D721Med (cell line): ENCODE data around the gene TENT4A.

Experiments
- DNase-seq: peaks from one replicate; pipeline ENCODE4 v3.0.0; 2011; ENCODE audit warnings: low spot score; ENCODE audit not compliant: insufficient read length
- FAIRE-seq: peaks from 2 replicates; lab custom pipeline; 2011; peaks lifted over from hg19 to GRCh38; lab: Jason Lieb, UNC
- CTCF ChIP-seq: IDR thresholded peaks from 2 replicates; pipeline ENCODE4 v1.5.1; 2012; ENCODE audit warnings: mild to moderate bottlenecking, control low read depth; ENCODE audit not compliant: insufficient read depth; ENCODE audit errors: missing control alignments

The TENT4A gene

GRCh38 chr5:6674886-6675285 is 38.3 kb upstream of the TENT4A start:
- FAIRE-seq (no peak), DNase-seq (no peak)
- TF ChIP-seq CTCF = no peak

- TF ChIP-seq CTCF = no peak
- FAIRE-seq (no peak), DNase-seq (no peak)
These were observed 37.3 kb upstream of the TENT4A start for GRCh38 chr5:6675784-6676491.

GRCh38 chr5:6676702-6677101 is 36.5 kb upstream of the TENT4A start:
- TF ChIP-seq CTCF = no peak
- DNase-seq = no peak

GRCh38 chr5:6678385-6678784 is 34.8 kb upstream of the TENT4A start:
- DNase-seq = no peak
- TF ChIP-seq CTCF = no peak

More at GRCh38 chr5:6676702-6677101, 36.5 kb upstream of the TENT4A start:
- no peak for FAIRE-seq

GRCh38 chr5:6680922-6681321 is 32.3 kb upstream of the TENT4A start:
- no peak for FAIRE-seq
- TF ChIP-seq CTCF = no peak
- DNase-seq = no peak

More at GRCh38 chr5:6678385-6678784, 34.8 kb upstream of the TENT4A start:
- no peak for FAIRE-seq

GRCh38 chr5:6681682-6682081 is 31.6 kb upstream of the TENT4A start:
- no peak for TF ChIP-seq CTCF
- FAIRE-seq (no peak), DNase-seq (no peak)

- TF ChIP-seq CTCF = no peak
- no peak for DNase-seq
- FAIRE-seq = no peak
These were observed 31.0 kb upstream of the TENT4A start for GRCh38 chr5:6682239-6682638.
